NCI-H69 (cell line): ENCODE data around the gene NOX5.
A peak's percentile ranks its signal among the peaks of the same experiment; 100 is the strongest.

Experiments
- DNase-seq: peaks from one replicate; lab custom pipeline; 2025; lab: John Stamatoyannopoulos, UW

NOX5 gene

GRCh38 chr15:69018951-69019350, 4.5 kb downstream of the NOX5 start:
- no peak for DNase-seq

GRCh38 chr15:69021895-69022294, 7.4 kb downstream of the NOX5 start:
- no peak for DNase-seq

GRCh38 chr15:69025320-69025719, 10.8 kb downstream of the NOX5 start:
- no peak for DNase-seq

GRCh38 chr15:69026355-69026754, 11.9 kb downstream of the NOX5 start:
- no peak for DNase-seq

GRCh38 chr15:69027976-69028518, 13.6 kb downstream of the NOX5 start:
- DNase-seq: no peak

- no peak for DNase-seq
Observed at GRCh38 chr15:69031013-69032001, 16.8 kb downstream of the NOX5 start.

- DNase-seq: no peak
Observed at GRCh38 chr15:69032031-69032430, 17.5 kb downstream of the NOX5 start.

- peak; percentile 36 for DNase-seq
Observed at GRCh38 chr15:69032703-69033373, 18.3 kb downstream of the NOX5 start.

GRCh38 chr15:69034352-69034751, 19.9 kb downstream of the NOX5 start:
- no peak for DNase-seq

- DNase-seq: peak; percentile 58
Observed at GRCh38 chr15:69035205-69035917, 20.9 kb downstream of the NOX5 start.

GRCh38 chr15:69035918-69036258, 21.4 kb downstream of the NOX5 start:
- no peak for DNase-seq

GRCh38 chr15:69036826-69037225, 22.3 kb downstream of the NOX5 start:
- no peak for DNase-seq

GRCh38 chr15:69037482-69037881, 23.0 kb downstream of the NOX5 start:
- DNase-seq: no peak

GRCh38 chr15:69037977-69038376, 23.5 kb downstream of the NOX5 start:
- DNase-seq: no peak

- DNase-seq: no peak
Observed at GRCh38 chr15:69038508-69038907, 24.0 kb downstream of the NOX5 start.

GRCh38 chr15:69039516-69040225, 25.2 kb downstream of the NOX5 start:
- no peak for DNase-seq

- no peak for DNase-seq
Observed at GRCh38 chr15:69042531-69042930, 28.0 kb downstream of the NOX5 start.

- DNase-seq: peak; percentile 32
Observed at GRCh38 chr15:69045802-69046201, 31.3 kb downstream of the NOX5 start.

- no peak for DNase-seq
Observed at GRCh38 chr15:69046781-69047180, 32.3 kb downstream of the NOX5 start.

- no peak for DNase-seq
Observed at GRCh38 chr15:69049976-69050375, 35.5 kb downstream of the NOX5 start.

- DNase-seq: no peak
Observed at GRCh38 chr15:69055251-69055650, 40.8 kb downstream of the NOX5 start.

- peak; percentile 76 for DNase-seq
Observed at GRCh38 chr15:69056365-69056764, 41.9 kb downstream of the NOX5 start.
